ENCODE results near the gene SLC16A6. TPM values are rescaled to one million over a fixed set of nuclear protein-coding genes. Genes with fewer than 3 reads are reported as not detected.
"Not testable (repeated sequence)": the region's sequence is repeated elsewhere in the genome, so short reads cannot be mapped to it uniquely, and the experiment has no call there.

Gene SLC16A6
- total RNA-seq, 4 donors from 2014 or later: 0.13 to 1.8 (median 0.46) TPM

DNA sequence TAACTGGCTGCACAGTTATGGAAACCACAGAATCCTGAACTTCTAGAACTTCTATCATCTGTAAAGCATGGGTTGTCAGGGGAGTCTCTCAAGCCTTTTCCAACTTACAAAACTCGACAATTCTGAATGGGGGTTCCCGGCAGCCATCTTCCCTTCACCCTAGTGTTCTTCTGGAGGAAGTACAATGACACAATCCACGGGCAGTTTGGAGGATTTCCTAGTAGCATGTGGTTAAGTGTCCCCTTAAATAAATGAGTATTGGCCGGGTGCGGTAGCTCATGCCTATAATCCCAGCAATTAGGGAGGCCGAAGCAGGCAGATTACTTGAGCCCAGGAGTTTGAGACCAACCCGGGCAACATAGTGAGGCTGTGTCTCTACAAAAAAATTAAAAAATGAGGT lies 2.1 kb downstream of the SLC16A6 start:
- 91 to 94% methylated on average over 7 of the region's 7 CpGs for whole genome bisulfite sequencing, 2 donors
- Histone ChIP-seq H3K4me1 (peaks cover 3 to 8% of the 10 kb centered on the region in 2 donors), H3K27me3 (no peaks in the 10 kb centered on the region), H3K9me3 (no peaks in the 10 kb centered on the region), H3K36me3 (no peaks in the 10 kb centered on the region), H3K27ac (no peak overlapping the region), H3K4me3 (replicated peaks in 1 of 3) (no peak overlapping the region)
- intact Hi-C loops (cut with DNase I): no loop called here
- DNase-seq: no peak
- TF ChIP-seq, protein P1, sequence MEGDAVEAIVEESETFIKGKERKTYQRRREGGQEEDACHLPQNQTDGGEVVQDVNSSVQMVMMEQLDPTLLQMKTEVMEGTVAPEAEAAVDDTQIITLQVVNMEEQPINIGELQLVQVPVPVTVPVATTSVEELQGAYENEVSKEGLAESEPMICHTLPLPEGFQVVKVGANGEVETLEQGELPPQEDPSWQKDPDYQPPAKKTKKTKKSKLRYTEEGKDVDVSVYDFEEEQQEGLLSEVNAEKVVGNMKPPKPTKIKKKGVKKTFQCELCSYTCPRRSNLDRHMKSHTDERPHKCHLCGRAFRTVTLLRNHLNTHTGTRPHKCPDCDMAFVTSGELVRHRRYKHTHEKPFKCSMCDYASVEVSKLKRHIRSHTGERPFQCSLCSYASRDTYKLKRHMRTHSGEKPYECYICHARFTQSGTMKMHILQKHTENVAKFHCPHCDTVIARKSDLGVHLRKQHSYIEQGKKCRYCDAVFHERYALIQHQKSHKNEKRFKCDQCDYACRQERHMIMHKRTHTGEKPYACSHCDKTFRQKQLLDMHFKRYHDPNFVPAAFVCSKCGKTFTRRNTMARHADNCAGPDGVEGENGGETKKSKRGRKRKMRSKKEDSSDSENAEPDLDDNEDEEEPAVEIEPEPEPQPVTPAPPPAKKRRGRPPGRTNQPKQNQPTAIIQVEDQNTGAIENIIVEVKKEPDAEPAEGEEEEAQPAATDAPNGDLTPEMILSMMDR (IDR thresholded peaks at IDR 0.05): no peak
- TF ChIP-seq POLR2A (IDR thresholded peaks at IDR 0.05): no peak

DNA sequence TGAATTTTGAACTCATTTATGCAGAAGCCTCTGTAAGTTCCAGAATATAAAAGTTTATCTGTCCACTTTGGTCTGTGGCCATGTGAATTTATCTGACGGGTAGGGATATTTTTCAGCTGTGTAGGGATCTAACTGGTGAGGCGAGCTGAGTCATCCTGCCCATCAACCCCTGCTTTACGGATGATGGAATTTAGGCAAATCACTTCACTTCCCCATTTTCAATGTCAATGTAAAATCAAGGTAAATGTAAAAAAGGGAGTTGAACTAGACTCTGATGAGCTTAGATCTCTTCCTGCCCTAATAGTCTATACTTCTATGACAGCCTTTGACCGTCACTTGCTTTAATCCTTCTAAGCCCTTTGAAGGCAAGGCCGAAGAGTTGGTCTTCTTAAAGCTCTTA lies 2.6 kb downstream of the SLC16A6 start:
- H3K27ac ChIP-seq: no peak overlapping the region
- H3K4me3 ChIP-seq (replicated peaks in 1 of 3): no peak overlapping the region
- no peak for TF ChIP-seq POLR2A (IDR thresholded peaks at IDR 0.05)
- TF ChIP-seq, protein P1 (IDR thresholded peaks at IDR 0.05): no peak
- H3K9me3 ChIP-seq: no peaks in the 10 kb centered on the region
- 93 to 94% methylated on average over 5 of the region's 5 CpGs for WGBS, 2 donors
- no peak for DNase-seq
- intact Hi-C loops (cut with DNase I): no loop called here
- H3K4me1 ChIP-seq: peaks cover 3 to 8% of the 10 kb centered on the region in 2 donors
- no peaks in the 10 kb centered on the region for H3K36me3 ChIP-seq
- H3K27me3 ChIP-seq: no peaks in the 10 kb centered on the region

DNA sequence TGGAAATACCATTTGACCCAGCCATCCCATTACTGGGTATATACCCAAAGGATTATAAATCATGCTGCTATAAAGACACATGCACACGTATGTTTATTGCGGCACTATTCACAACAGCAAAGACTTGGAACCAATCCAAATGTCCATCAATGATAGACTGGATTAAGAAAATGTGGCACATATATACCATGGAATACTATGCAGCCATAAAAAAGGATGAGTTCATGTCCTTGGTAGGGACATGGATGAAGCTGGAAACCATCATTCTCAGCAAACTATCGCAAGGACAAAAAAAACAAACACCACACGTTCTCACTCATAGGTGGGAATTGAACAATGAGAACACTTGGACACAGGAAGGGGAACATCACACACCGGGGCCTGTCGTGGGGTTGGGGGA lies 9.0 kb downstream of the SLC16A6 start:
- H3K27me3 ChIP-seq; H3K4me3 ChIP-seq (replicated peaks in 1 of 3); H3K4me1 ChIP-seq; intact Hi-C loops (cut with DNase I); H3K36me3 ChIP-seq; H3K27ac ChIP-seq; H3K9me3 ChIP-seq; DNase-seq: not testable (repeated sequence)
- WGBS, 2 donors: 70 to 89% methylated on average over 4 to 6 of the region's 6 CpGs

DNA sequence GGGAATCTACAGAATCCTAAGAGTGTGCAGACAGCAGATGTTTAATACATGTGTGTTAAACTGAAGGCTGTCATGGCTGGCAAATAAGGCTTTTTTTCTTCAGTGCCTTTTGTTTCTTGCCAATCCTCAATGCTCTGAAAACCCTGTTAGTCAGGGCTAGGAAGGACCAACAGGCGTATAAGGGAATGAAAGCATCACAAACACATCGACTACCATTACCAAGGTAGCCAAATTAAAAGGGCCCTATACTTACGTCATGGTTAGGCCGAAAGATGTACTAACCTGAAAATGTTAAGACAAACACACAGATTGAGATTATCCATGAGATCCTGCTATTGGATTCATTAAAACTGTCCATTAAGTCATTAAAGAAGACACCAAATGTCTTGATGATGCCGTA lies 13.1 kb downstream of the SLC16A6 start:
- Histone ChIP-seq H3K9me3 (no peaks in the 10 kb centered on the region), H3K4me1 (no peaks in the 10 kb centered on the region), H3K27ac (no peak overlapping the region), H3K4me3 (replicated peaks in 1 of 3) (no peak overlapping the region), H3K36me3 (no peaks in the 10 kb centered on the region), H3K27me3 (no peaks in the 10 kb centered on the region)
- TF ChIP-seq POLR2A (IDR thresholded peaks at IDR 0.05): no peak
- TF ChIP-seq, protein P1 (IDR thresholded peaks at IDR 0.05): no peak
- no peak for DNase-seq
- intact Hi-C loops (cut with DNase I): no loop called here
- WGBS, 2 donors: 98% methylated on average over 5 of the region's 5 CpGs

DNA sequence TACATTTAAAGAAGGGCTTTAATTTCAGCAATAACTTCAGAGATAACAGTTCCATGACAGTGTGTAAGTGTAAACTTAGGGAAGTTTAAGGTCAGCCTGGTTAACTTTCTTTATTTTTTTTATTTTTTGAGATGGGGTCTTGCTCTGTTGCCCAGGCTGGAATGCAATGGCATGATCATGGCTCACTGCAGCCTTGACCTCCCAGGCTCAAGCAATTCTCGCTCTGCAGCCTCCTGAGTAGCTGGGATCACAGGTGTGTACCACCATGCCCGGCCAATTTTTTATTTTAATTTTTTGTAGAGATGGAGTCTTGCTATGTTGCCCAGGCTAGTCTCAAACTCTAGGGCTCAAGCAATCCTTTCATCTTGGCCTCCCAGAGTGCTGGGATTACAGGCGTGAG lies 14.6 kb downstream of the SLC16A6 start:
- H3K36me3 ChIP-seq; H3K27me3 ChIP-seq; H3K9me3 ChIP-seq; DNase-seq; H3K27ac ChIP-seq; H3K4me1 ChIP-seq; H3K4me3 ChIP-seq (replicated peaks in 1 of 3); intact Hi-C loops (cut with DNase I): not testable (repeated sequence)
- WGBS, 2 donors: 96 to 99% methylated on average over 3 of the region's 3 CpGs

DNA sequence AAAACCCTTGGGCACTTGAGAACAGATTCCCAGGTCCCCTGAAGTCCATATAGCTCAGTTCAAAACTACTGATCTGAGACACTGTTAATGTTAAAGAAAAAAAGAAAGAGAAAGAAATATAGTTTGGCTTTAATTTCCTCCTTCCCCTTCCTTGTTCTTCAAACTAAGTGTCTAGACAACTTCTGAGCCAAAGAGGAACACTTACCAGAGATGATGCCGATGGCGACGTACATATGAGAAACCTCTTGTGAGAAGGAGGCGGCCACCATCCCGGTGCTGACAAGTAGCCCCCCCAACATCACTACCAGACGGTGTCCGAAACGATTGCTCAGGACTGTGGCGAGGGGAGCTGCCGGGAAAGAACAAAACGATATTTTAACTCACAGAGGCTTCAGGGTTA lies 17.2 kb downstream of the SLC16A6 start:
- Histone ChIP-seq H3K4me1 (no peaks in the 10 kb centered on the region), H3K27ac (no peak overlapping the region), H3K4me3 (replicated peaks in 1 of 3) (no peak overlapping the region), H3K9me3 (no peaks in the 10 kb centered on the region), H3K36me3 (no peaks in the 10 kb centered on the region), H3K27me3 (no peaks in the 10 kb centered on the region)
- WGBS, 2 donors: 80 to 86% methylated on average over 11 of the region's 11 CpGs
- DNase-seq: no peak
- TF ChIP-seq, protein P1 (IDR thresholded peaks at IDR 0.05): no peak
- no peak for TF ChIP-seq POLR2A (IDR thresholded peaks at IDR 0.05)
- intact Hi-C loops (cut with DNase I): no loop called here

DNA sequence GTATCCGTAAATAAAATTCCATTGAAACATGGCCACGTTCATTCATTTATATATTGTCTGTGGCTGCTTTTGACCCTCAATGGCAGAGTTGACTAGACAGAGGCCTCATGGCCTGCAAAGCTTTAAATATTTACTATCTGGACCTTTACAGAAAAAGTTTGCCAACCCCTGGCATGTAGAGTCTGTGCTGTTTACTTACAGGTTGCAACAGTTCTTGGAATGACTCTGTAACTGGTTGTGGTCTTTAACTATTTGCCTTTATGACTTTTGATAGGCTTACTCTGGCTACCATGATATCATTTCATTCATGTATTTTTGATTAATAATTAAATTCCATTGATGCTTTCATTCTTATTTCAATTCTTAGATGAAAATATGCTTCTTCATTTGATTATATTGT lies 25.1 kb downstream of the SLC16A6 start:
- 94 to 97% methylated on average over 2 of the region's 2 CpGs for WGBS, 2 donors
- H3K9me3 ChIP-seq; intact Hi-C loops (cut with DNase I): not testable (repeated sequence)

More for the DNA sequence above, 25.1 kb downstream of the SLC16A6 start:
- not testable (repeated sequence) for H3K36me3 ChIP-seq; H3K4me3 ChIP-seq (replicated peaks in 1 of 3); H3K27ac ChIP-seq; H3K27me3 ChIP-seq; H3K4me1 ChIP-seq; DNase-seq
